Activated CD8-positive, alpha-beta memory T cell treated with anti-CD3 and anti-CD28 coated beads for 1 hour (primary cell): Measurements from ENCODE around the gene SLC17A7.

Experiments used
- DNase-seq, 2 donors: peaks; one replicate each; pipeline ENCODE4 v3.0.0-alpha.2; 2020; ENCODE audit warnings: low read depth in 1 of 2; ENCODE audit errors: extremely low read depth in 1 of 2

Gene SLC17A7

DNA sequence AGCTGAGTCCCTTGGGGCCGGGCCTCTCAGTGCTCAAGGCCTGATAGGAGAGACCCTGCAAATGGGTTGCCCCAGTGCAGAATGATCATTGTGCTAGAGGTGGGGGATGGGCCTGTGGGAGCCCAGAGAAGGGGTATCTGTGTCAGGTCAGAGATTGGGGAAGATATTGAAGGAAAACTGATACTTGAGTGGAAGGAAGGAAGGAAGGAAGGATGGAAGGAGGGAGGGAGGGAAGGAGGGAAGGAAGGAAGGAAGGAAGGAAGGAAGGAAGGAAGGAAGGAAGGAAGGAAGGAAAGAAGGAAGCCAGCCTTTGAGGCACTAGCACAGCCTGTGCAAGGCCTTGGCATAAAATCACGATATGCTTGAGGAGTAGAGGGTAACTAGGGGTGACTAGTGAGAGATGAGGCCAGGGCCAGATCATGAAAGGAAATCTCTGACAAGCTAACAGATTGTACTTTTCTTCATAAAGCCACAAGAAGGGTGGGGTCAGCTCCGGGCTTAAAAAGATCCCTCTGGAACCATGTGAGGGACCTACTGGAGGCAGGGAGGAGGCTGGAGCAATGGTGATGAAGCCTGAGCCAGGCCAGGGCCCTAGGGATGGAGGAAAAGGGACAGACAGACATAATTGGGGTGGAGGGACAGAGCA is 29.5 kb downstream of the SLC17A7 start:
- DNase-seq = no peak

DNA sequence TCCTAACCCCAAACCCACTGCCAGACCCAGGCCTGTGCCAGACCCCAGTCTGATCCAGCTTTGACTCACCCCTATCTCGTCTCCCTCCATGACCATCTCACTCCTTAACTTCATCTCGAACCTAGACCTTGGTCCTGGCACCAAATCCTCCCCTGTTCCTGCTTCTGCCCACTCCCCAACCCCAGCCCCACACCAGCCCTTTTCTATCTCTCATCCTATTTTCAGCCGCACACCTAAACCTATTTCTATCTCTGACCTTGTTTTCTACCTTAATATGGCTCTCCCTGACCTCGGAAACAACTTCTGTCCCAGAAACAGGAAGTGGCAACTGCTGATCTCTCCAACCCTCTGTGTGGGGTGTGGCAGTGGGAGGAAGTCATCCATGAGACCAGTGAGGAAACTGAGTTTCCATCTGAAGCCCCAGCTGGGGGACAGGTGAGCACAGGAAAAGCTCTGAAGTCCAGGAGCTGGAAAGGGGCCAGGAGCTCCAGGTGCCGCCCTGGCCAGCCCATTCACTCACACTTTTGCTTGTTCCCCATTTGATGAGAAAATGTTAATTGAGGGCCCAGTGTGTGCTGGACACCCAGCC is 31.8 kb downstream of the SLC17A7 start:
- DNase-seq = no peak

DNA sequence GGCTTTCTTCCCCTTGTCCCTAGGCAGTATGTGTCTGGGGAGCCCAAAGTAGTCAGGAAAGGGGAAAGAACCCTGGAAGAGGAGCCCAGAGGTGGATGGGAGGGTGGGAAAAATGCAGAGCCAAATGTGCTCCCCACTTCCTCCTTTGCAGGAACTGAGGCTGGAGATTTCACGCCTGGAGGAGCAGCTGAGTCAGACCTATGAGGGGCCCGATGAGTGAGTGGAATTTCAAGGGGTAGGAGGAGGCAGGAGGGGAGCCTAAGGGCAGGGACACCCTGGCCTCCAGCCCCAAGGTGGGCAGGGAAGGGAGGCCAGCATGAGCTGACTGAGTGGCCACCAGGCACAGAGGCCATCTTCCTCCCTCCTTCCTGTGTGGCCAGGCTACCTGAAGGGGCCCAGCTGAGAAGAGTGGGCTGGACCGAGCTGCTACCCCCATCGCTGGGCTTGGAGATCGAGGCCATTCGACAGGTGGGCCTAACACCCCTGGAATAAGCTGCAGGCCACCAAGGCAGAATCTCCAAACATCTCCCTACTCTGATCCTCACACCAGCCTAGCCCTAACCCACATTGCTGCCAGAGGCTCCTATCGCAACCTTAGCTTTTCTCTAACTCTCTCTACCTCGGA is 32.4 kb downstream of the SLC17A7 start:
- no peak for DNase-seq

DNA sequence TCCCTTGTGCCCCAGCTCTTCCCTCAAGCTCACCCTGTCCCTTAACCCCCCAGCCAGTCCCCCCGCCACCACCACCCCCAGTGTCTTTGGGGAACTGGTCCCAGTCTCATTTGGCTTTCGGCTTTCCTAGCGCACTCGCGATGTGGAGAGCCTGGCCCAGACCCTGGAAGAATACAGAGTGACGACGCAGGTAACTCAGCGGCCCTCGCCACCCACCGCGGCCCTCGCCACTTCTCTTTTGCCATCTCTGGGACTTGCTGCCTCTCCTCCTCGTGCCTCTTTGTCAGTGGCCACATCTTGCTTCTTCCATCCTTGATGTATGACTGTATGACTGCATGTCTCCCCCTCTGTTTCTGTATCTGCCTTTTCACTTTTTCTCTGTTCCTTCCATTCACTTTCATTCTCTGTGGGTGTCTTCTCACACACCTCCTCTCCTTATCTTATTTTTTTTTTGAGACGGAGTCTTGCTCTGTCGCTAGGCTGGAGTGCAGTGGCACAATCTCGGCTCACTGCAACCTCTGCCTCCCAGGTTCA is 33.8 kb downstream of the SLC17A7 start:
- no peak for DNase-seq

DNA sequence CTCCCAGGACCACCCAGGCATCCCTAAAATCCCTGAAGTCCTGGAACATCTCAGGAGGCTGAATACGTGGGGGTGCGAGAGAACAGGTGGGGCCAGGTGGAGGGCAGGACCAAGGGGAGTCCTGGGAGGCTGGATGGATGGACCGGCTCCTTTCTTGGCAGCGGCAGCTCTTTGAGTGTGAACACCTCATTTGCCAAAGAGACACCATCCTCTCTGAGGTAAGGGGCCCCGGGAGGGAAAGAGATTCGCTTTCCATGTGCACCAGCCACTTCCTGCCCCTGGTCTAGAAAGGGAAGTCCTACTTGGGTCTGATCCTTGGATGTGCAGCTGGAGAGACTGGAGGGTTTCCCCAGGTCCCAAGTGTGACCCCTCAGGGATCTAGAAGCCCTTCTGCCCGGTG is 34.2 kb downstream of the SLC17A7 start:
- no peak for DNase-seq

DNA sequence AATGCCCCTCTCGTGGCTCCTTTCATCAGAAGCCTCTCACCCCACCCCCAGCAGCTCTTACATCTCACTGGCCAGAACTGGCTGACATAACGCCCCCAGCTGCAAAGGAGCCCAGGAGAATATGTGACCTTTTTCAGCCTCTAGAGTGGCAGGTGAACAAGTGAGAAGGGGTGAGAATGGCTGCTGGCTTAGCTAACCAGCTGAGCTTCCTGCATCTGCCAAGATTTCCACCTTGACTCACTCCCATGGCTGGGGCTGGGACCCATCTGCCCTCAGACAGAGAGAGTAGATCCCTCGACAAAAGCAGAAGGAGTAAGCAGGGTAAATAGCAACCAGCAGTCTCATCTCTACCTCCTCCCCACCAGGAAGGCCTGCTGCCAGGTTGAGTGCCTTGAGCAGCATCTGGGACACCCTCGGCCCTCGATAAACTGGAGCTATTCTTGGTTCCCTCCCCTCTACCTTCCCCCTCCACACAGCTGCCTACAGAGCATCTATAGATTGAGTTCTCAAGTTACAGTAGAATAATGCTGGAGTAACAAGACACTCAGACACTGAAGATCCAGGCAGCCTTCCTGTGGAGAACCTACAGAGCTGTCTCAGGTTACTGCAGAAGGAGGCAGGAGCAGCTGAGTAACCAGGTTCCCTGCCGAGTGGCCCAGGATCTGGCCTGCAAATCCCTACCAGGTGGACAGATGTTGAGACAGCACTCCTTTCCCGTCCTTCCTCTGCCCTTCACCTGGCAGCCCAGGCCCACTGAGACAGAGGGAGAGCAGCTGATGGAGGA is 37.7 kb downstream of the SLC17A7 start:
- DNase-seq = no peak

DNA sequence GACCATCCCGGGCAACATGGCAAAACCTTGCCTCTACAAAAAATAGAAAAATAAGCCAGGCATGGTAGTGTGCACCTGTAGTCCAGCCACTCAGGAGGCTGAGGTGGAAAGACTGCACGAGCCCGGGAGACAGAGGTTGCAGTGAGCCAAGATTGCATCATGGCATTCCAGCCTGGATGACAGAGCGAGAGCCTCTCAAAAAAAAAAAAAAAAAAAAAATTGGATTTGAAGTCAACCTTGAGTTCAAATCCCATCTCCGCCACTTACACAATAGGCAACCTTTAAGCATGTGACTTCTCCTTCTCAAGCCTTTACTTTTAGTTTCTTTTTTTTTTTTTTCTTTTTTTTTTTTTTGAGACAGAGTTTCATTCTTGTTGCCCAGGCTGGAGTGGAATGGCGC is 41.3 kb downstream of the SLC17A7 start:
- no peak for DNase-seq

DNA sequence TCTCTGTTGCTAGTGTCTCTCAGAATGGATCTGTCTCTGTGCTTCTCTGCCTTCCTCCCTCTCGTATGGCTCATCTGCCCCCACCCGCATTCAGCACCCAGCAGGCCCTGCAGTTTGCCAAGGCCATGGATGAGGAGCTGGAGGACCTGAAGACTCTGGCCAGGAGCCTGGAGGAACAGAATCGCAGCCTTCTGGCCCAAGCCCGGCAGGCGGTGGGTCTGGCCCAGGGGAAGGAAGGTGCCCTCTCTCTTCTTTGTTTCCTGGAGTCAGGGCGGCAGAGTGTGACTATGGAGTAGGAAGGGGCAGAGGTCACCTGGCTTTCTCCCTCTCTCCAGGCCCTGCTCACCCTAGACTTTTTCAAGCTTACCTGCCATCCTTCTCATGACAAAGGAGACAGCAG is 42.4 kb downstream of the SLC17A7 start:
- no peak for DNase-seq

DNA sequence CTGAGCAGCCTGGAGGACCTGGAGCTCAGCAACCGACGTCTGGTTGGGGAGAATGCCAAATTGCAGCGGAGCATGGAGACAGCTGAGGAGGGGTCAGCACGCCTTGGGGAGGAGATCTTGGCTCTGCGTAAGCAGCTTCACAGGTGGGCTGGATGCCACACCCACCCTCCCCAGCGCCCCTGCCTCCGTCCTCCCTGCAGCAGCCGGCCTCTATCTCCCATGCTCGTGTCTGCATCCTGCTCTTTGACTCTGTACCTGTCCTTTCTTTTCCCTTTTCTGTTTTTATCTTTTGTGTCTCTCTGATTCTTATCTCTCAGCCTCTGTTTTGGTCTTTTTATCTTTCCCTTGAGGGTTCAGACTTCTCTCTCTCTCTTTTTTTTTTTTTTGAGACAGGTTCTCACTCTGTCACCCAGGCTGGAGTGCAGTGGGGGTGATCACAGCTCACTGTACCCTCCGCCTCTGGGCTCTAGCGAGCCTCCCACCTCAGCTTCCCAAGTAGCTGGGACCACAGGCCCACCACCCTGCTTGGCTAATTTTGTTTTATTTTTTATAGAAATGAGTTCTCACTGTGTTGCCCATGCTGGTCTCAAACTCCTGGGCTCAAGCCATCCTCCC is 43.2 kb downstream of the SLC17A7 start:
- no peak for DNase-seq

DNA sequence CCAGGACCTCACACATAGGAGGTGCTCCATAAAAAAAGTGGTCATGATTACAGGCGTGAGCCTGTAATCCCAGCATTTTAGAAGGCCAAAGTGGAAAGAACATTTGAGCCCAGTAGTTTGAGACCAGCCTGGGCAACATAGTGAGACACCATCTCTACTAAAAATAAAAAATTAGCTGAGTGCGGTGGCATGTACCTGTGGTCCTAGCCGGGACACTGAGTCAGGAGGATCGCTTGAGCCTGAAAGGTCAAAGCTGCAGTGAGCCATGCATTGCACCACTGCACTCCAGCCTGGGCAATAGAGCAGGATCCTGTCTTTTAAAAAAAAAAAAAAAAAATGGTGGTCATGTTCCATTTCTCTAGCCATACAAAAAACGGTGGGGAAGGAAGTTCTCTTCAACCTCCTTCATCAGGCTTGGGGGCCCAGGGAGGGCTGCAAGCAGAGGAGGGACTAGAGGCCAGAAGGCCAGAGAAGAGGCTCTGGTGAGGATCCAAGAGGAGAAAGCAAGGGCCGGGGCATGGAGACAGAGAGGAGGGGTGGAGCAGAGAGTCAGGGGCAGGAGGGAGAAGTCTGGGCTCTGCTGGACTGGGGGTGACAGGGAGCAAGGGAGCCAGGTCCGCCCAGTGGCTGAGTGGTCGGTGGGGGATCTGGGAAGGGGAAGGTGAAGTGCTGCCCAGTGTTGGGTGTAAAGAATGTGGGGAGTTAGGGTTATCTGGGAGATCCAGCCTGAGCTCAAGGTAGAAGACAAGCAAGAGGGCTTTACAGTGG is 44.4 kb downstream of the SLC17A7 start:
- DNase-seq = no peak

DNA sequence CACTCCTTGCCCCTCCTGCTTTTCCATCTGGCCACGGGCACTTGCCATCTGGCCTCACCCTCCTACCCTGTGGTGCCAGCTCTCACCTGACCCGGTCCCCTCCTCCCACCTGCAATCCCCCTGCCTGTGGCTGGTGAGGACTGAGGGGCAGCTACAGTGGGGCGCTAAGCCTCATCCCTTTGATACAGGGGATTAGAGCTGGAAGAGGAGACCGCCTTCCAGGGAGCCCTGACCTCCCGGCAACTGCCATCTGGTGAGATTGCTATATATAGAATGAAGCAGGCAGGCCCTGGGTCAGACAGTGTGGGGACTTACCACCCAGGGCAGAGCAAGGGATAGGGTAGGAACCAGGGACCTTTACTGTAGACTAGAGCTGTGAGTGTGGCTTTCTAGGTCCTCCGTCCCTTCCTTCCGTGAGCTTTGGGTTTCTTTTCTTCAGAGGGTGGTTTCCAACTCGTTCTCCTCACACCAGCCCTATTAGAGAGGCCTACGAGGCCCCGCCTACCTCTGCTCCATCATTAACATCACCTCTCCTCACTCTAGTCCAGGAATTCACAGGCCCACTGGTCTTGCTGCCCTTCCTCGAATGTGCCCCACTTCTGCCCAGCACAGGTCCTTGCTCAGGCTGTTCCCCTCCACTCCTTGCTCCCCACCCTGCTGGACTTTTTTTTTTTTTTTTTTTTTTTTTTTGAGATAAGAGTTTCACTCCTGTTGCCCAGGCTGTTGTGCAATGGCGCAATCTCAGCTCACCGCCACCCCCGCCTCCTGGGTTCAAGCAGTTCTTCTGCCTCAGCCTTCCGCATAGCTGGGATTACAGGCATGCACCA is 45.5 kb downstream of the SLC17A7 start:
- DNase-seq = no peak

DNA sequence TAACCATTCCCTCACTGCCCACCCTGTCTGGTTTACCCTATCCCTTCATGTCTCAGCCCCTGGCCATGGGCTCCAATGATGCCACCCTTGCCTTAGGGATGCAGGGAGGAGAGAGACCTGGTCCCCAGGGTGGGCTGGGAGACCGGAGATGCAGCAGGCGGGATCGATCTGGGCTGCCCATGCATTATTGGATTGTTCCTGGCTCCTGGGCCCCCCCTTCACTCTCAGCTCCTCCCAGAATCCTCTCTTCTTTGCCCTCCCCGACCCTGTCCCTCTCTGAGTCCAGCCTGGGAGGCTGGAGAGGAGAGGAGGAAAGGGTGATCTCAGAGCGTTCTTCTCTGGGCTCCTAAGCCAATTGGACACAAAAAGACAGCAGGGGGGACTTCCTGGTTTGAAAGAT is 47.4 kb downstream of the SLC17A7 start:
- no peak for DNase-seq

DNA sequence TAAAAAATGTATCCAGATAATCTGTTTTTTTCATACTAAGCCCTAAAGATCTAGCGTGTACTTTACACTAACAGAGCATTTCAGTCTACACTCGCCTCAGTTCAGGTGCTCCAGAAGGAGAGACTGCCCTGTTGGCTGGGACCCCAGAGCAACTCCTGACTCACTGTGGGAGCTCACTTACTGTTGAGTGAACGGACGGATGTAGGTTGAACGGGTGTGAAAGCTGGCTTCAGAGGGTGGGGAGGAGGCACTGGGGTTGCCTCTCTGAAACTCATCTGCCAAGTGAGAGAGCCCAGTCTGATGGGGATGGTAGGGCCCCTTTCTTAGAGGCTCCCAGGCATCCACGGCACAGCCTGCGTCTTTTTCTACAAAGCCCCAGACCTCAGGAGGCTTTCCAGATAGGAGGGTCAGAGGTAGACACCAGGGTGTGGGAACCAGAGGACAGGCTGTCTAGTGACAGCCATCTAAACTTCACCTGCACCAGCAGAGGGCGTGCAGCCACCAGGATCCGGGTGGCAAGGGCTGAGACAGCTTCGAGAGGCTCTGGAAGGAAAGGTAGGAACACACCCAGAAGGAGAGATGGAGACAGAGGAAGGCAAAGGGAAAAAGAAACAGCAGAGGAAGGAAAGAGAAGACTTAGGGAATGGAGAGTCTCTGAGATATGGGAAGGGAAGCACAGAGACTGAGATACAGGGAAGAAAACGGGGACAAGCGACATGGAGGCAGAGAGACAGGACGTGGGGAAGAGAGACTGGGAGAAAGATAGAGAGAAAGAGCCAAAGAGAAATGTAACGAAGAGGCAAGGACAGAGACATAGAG is 49.5 kb downstream of the SLC17A7 start:
- DNase-seq = peak; percentile 55 to 61

DNA sequence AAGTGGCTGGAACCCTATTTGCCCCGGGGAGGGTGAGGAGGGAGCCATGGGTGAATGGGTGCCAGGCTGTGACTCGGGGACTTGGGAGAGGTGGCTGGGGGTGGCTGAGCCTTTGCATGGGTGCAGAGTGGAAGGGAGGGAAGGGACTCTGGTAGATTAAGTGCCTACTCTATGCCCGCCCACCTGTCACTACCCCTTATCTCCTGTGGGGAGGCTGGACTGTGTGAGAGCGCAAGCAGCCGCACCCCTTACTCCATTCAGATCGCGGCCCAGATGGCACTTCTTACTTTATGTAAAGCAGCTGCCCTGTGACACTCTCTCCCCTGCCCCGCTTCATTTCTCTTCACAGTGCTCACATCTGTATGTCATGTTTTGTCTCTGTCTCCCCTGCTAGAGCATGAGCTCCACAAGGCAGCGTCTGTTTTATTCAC is 50.4 kb downstream of the SLC17A7 start:
- no peak for DNase-seq

DNA sequence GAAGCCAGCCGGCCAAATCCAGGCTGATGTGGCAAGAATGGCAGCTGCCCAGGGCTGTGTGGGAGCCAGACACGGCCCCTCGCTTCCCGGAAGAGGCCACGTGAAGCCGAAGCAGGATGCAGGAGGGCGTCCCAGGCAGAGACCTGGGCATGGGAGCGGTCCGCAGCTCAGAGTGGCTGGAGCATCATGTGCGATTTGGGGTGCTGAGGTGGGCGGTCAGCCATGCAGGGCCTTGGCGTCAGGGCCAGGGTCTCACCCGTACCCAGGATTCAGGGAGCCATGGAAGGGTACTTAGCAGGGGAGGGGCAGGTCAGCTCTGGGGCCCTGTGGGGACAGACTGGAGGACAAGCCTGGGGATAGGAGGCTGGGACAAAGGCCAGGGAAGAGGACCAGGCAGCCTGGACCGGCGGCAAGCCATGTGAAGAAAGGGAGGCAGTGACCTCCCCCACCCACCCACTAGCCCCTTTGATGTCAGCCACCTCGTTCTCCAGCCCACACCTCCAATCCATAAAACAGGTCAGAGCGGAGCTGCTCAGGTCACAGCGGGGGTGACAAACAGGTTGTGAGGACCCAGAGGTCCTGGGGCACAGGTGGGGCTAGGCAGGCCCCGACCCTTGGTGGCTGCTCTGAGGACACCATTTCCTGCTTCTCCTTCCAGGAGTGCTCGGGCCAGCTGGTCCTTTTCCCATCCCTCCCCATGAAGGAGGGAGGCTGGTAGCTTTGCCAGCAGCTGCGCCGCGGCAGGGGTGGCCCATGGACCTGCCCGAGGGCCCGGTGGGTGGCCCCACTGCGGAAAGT is 51.0 kb downstream of the SLC17A7 start:
- no peak for DNase-seq

DNA sequence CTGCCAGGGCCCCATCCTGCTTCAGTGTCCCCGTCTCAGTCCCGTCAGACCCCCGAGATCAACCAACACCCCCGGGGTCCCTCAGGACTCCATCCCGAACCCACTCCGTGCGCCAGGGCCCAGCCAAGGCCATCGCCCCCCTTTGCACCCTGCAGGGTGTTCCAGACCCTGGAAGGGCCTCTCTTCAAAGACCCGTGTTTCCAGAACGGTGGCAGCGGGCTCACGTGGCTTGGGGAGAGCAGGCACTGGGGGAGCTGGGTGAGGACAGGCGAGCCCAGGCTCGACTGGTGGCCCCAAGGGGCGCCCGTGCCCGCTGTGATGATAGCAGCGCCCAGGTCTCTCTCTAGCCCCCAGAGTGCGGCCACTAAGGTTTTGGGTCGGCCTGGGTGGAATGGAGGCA is 51.9 kb downstream of the SLC17A7 start:
- no peak for DNase-seq

DNA sequence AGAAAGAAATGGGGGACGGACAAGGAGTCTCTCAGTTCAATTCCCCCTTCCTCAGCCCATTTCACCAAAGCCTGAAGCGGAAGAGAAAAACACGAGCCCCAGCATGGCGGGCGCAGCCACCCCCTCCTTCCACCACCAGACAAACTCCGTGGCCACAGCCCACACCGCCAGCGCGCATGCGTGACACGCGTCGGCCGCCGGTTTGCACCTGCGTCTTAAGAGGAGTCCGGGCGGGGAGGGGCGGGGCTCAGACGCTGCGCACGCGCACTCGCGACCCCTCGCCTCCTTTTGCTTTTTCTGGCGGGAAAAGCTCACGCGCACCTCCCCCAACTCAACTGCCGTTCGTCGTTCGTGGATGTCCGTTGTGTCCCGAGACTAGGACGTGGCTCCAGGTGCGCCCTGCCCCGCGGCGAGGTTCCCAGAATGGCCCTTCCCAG is 53.4 kb downstream of the SLC17A7 start, which contains the start of gene KASH5:
Gene KASH5 (plus strand): TSS at position 314 of the 437 bp plus-strand sequence. CDS start 2,635 bp downstream, outside the sequence.
- peak; percentile 58 to 85 for DNase-seq

DNA sequence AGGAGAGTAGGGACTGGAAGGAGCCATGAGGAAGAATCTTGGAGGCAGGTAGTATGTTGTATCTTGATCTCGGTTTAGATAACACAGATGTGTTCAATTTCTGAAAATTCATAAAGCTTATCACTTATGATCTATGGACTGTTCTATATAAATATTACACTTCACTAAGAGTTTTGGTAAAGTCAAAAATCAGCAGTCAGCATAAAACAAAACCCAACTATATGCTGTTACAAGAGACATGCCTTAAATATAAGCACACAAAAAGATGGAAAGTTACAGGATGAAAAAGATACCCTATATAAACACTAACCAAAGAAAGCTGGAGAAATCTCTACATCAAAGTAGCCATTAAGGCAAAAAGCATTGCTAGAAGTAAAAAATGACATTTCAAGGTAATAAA is 57.7 kb downstream of the SLC17A7 start:
- no peak for DNase-seq
